Cortex of kidney (tissue), 1 donor: ENCODE results near the gene KCNK7.

ENCODE experiments used
- DNase-seq: peaks from one replicate; lab custom pipeline; 2025; lab: John Stamatoyannopoulos, UW

Gene KCNK7

DNA sequence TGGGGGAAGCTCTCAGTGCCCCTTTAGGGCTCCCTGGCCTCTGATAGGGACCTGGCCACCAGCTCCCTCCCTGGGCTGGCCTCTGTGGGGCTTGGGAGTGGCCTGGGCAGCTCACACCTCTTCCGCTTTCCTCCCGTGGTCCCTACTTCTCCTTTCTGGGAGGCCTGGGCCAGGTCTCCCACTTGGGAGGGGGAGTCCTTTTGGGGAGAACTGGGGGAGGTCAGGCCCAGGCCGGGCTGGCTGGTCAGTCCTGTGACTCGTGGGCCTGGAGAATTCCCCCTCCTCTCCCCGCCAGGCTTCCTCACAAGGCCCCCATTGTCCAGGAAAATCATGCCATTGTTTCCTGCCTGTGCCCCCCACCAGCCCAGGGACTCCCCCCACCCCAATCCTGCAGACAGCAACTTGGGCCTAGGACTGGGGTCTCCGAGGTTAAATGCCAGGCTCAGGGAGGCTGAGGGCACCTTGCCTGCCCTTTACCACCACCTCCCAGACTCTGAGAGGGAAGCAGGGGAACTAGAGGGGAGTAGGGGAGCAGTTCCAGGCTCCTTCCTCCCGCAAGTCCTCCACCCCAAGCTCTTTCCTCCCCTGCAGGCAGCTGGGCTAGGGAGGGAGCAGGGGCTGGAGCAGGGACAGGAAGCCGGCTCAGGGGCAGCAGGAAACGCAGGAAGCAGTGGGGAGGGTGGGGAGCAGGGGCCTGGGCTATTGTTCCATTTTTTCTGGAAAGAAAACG, 15.6 kb upstream of the KCNK7 start:
- DNase-seq = no peak

DNA sequence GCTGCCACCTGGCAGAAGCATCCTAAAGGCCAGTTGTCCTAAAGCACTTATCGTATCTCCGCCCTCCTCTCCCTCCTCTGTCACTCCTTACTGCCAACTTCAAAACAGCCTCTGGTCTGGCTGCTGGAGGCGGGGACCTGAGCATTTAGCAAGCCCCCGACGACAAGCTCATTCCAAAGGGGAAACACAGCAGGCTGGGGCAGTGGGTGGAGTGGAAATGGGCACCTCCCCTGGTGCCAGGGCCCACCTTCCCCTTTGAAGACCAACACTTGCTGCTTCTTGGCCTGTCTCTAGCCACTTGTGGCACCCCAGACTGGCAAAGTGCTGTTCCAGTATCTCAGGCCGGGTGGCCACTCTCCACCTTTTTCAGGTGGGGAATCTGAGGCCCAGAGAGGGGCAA, 14.8 kb upstream of the KCNK7 start:
- DNase-seq = no peak

DNA sequence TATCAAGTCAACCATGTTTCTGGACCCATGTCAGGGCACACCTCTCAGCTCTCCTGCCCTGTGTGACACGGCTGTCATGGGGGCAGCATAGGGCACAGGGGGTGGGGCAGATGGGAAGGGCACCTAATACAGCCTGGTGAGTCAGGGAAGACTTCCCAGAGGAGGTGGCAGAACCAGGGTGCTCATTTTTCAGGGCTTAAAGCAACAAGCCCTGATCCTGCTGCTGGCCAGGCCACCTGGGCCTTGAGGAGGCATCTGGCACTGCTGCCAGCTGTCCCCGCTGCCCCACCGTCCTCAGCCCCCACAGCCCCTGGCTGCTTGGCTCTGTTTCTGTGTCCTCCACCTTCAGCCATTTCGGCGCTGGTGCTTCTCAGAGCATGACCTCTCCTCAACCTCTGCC, 14.1 kb upstream of the KCNK7 start:
- no peak for DNase-seq

DNA sequence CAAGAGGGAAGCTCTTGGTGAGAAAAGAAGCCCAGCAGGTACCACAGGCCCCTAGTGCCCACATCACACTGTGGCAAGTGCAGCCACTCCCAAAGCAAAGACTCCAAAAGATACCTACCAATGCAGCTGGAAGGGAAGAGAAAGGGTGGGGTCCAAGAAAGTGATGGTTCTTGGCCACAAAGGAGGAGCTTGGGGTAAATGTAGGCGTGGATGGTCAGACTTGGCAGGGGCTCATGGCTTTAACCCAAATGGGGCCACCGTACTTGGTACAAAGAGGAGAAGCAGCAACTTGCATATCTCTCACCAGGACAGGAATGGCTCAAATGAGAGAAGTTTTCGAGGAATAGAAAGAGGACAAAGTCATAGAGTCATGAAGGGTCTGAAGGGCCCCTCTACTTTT, 13.6 kb upstream of the KCNK7 start:
- no peak for DNase-seq

DNA sequence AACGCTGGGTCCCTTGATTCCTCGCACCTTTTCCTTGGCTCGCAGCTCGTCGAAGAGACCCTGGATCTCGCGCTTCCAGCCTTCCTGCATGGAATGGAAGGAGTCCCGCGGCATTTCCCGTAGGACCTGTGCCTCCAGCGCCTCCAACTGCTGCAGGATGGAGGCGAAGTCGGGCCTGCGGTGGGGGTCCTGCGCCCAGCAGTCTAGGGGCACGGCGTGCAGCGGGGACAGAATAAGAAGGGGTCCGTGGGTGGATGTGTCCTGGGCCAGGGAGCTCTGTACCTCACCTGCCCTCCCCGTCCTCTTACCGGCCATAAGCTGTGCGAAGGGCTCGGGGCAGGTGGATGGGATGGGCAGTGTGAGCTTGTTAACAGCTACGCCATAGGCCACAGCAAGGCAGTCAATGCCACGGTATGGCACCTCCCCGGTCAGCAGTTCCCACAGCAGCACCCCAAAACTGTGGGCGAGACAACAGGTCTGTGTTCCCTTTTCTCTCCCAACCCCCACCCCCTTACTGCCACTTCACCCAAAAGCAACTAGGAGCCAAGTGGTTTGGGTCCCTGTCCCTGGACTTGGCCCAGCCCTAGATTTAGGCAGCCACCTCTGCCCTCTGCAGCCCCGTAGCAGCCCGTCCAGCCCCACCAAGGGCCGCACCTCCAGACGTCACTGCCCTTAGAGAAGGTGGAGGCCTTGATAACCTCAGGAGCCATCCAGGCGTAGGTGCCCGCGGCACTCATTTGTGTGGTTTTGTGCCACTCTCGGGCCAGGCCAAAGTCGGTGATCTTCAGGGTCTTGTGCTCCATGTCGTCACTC, 12.2 kb upstream of the KCNK7 start:
- no peak for DNase-seq

DNA sequence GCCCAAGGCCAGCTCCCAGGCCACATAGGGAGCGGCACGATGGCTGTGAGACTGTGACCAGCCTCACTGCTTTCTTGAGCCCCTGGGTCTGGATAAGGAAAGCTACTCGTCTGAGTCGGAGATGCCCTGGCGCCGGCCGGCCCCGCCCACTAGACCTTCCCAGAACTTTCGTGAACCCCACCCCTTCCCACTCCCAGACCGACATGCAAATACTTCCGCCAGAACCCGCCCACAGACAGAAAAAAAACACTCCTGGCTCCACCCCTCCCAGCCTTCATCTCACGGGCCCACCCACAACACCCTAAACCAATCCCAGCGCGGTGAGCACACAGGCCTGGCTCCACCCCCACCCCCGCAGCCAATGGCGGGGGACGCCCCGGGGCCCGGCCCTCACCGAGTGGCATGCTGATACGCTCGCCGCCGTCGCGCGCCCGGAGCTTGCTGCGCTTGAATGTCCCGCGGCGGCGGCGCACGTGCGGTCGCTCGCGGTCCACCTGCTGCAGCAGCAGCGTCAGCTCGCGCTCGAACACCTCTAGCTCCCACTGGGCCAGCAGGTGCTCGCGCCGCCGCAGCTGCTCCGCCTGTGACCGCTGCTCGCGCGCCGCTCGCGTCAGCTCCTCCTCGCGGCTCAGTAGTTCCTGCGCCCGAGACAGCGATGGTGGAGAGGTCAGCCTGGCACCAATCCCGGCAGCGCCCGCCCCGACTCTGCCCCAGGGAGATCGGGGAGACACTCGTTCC, 11.4 kb upstream of the KCNK7 start:
- no peak for DNase-seq

DNA sequence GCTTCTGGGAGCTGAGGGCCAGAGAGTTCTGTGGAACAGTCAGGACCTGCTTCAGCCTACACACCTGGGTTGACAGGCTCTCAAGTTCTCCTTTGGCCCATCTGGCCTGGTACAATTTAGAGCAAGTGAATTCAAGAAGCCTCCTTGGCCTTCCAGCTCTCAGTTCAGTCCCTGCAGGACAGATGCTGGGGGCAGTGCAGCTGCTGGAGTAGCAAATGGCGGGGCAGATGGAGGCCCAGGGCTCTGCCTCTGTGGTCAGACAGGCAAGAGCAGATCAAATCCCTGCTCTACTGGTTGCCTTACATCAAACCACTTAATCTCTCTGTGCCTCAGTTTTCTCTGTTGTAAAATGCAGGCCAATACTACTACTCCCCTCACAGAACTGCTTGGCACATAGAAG, 8.7 kb upstream of the KCNK7 start:
- DNase-seq = no peak

DNA sequence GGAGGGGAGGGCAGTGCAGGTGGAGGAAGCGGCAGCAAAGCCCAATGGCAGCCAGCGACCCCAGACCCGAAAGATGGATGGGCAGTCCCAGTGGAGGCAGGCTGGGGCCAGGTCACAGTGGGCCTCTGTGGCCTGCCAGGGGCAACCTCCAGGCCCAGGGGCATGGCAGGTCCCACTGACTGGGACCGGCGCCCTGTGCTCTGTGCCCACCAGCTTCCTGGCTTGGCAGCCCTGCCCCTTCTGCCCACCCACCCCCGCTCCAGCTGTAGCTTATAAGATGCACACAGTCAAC, 4.3 kb upstream of the KCNK7 start:
- no peak for DNase-seq

DNA sequence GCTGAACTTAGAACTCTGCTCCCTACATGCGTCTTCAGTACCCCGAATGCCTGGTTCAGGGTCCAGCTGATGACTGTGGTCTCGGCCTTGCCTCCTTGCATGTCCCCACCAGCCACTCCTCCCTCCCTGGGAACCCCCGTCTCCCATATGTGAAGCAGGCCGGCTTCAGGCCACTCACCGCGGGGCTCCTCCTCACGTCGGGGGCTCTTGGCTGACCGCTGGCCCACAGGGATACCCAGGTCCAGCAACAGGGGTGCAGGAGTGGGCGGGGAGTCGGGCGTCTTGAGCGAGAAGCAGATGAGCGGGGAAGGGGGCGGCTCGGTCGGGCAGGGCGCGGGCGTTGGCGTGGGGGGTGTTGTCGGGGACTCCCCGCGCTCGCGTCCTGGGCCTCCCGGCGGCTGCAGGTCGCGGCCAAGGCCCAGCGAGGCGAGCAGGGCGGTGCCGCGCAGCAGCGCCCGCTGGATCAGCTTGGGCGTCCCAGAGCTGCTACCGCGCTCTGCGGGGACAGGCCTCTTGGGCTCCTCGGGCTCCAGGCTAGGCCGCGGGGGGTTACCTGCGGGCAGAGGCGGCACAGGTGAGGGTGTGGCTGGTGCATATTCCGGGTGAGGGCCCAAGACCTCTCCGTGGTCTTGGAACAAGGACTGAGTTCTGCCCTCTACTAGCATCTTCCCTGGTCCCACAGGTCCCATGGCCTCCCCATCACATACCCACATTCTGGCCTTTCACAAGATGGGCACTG, 3.8 kb upstream of the KCNK7 start:
- DNase-seq = no peak

DNA sequence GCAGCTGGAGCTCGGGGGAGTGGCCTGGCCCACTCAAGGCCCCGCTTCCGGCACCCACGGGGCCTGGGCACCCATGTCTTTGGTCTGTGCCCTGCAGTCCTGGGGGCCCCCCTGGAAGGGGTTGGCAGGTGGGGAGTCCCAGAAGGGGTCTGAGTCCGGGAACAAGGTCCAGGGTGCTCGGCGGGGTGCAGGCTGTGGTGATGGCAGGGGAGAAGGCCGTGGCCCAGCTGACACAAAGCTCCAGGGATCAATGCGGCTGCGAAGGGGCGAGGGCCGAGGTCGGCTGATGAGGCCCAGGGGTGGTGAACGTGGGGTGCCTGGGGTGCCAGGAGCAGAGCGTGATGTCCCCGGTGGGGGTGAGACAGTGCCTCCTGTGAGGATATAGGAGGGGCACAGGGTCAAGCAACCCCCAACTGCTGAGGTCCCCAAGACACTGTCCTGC, 2.7 kb upstream of the KCNK7 start:
- no peak for DNase-seq

DNA sequence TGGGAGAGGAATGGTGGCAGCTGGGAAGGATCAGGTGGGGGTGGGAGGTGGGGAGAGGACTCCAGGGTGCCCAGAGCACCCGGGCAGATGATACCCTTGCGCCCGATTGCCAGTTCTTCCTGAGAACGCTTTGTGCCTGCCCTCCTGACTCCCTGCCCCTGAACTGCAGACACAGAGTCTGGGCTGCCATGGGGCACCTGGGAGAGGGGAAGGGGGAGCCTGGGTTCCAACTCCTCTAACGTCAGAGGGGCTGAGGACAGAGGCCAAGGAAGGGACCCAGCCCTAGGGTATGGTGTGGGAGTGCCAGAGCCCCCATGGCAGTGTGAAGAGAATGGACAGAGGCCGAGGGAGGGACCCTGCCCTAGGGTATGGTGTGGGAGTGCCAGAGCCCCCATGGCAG, 920 bp upstream of the KCNK7 start:
- DNase-seq = no peak

DNA sequence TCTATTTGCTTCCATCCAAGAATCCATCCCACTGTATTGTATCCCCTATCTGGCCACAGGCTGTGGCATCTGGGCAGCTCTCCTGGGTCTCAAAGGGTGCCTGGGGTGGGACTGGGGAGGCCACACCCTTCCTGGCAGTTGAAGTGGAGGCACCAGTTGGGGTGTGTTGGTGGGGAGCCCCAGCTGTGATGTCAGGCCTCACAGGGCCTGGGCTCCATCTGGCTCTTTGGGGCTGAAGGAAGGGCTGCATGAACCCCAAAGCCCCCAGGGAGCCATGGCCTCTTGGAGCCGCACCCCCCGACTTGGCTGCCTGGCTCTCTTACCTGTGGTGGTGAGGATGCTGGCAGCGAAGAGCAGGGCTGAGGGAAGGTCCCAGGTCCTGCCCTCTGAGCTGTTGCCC, 469 bp downstream of the KCNK7 start:
- no peak for DNase-seq

DNA sequence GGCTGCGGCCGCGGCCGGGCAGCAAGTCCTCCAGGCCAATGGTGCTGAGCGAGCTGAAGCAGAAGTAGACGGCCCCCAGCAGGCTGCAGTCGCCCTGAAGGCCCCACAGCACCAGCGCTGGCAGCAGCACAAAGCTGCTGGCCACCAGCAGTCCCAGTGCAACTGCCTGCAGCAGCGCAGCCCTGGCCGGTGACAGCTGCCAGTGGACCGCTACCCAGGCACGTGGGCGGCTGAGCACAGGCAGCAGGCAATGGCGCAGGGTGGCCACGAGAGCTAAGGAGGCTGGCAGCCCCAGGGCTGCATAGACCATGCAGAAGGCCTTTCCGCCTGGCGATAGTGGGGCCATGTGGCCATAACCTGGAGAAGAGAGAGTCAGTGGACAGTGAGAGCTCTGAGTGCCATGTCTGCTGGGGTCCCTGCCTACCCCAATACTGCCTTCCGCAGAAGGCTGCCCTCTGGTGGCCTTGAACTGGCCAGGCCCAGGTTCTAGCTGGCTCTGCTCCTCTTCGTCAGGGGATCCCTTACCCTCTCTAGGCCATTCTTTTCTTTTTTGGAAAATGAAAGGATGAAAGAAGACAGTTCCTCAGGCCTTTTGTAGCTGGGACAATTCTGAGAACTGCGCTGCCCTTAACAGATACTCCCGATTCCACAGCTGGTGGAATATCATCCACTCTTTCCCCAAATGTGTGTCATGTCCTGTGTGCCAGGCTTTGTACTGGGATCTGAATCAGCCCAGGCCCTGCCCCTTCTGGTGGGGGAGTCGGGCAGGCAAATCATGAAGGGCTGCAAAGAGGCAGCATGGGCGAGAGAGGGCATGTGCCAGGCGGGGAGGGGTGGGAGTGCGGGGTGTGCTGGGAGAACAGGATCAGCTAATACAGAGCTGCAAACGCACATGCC, 1.8 kb downstream of the KCNK7 start:
- DNase-seq = no peak

DNA sequence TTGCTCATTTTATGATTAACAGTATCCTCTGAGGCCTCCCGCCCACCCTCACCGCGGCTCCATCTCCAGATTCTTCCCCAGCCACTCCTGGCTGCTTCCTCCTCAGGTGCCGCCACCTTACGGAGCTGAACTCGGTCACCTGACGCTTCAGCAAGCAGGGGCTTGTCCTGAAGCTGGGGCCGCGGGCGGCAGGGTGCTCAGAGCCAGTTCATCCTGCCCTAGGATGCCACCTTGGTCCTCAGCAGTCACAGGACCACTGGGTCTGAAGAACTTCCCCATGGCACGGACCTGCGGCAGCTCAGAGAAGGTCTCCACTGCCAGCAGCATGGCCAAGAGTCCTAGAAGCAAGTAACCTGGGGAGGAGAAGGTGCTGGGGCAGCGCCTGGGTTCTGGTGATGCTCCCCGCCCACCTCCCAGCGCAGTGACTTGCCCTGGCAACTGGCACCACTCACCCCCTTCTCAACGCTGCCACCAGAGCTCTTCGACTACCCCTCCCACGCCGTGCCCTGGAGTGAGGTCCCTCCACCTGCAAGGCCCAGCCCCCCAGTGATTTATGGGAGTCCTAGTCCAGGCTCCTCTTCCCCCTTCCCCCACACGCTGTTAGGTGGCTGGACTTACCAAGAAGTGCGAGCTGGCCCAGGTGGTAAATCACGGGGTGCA, 2.6 kb downstream of the KCNK7 start:
- no peak for DNase-seq

DNA sequence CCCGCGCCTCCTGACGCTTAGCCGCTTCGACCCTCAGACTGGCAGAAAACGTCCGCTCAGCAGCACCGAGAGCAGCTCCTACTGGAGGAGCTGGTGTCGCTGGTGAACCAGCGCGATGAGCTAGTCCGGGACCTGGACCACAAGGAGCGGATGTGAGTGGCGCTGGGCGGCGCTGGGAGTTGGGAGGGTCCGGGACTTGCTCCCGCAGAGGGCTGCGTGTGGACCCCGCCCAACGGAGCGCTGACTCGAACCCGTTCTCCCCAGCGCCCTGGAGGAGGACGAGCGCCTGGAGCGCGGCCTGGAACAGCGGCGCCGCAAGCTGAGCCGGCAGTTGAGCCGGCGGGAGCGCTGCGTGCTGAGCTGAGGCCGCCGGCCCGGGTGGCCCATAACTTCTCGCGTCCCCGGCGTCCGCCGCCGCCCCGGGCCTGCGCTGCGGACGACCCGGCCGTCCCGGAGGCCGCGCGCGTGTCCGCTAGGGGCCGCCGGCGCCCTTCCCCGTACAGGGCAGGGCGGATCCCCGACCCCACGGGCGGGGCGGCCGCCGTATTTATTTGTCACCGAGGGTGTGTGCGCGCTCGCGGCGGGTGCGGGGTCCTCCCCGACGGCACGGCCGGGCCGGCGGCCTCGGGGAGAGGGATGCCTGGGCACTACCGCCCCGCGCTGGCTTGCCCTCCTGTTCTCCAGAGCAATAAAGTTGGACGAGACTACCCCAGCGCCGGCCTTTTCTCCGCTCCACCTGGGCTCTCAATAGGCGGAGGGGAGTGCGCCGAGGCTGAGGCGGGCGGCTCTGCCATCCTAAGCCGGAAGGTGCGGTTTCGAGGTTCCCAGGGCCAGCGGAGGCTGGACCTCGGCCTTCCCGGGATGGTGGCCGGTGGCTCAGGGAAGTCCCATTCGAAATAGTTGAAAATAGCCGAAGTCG, 3.4 kb downstream of the KCNK7 start:
- DNase-seq = no peak

DNA sequence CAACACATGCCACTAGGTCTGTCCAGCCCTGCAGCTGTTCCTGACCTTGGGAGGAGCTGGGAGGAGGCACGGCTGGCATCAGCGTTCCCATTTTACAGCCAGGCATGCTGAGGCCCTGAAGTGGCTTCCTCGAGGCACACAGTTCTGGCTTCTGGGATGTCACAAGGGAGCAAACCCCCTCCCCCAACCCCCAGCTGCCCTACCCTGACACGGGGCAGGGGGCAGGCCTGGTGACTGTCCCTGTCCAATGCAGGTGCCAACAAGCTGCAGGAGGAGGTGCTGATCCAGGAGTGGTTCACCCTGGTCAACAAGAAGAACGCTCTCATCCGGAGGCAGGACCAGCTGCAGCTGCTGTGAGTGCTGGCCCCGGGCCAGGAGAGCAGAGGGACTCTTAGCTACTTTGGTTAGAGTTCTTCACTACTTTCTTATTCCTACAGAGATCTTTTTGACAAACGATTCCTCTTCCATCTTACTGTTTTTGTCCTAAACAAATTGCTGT, 5.3 kb downstream of the KCNK7 start:
- DNase-seq = no peak

DNA sequence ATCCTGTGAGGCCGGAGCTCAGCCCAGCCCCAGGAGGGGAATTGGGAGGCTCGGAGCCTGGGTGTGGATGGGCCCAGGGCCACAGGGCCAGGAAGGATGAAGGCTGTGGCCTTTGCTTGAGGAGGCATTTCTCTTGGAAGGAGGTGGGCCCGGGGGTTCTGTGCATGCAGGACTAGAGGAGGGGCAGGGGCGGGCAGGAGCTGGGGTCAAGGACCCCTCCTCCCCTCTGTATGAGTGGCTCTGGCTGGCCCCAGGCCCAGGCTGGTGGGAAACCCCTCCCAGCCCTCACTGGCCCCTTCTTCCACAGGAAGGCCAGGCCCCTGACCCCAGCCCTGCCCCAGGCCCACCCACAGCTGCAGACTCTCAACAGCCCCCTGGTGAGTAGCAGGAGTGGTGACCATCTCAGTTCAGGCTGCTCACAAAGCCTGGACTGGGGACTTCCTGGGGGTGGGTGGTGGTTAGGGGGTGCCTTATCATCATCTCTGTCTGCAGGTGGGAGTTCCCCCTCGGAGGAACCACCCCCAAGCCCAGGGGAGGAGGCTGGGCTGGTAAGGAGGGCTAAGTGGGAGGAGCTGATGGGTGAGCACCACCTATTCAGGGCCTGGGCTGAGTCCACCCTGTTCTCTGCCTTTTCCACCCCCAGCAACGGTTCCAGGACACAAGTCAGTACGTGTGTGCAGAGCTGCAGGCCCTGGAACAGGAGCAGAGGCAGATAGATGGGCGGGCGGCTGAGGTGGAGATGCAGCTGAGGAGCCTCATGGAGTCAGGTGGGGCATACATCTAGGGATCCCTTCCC, 6.0 kb downstream of the KCNK7 start:
- DNase-seq = no peak

DNA sequence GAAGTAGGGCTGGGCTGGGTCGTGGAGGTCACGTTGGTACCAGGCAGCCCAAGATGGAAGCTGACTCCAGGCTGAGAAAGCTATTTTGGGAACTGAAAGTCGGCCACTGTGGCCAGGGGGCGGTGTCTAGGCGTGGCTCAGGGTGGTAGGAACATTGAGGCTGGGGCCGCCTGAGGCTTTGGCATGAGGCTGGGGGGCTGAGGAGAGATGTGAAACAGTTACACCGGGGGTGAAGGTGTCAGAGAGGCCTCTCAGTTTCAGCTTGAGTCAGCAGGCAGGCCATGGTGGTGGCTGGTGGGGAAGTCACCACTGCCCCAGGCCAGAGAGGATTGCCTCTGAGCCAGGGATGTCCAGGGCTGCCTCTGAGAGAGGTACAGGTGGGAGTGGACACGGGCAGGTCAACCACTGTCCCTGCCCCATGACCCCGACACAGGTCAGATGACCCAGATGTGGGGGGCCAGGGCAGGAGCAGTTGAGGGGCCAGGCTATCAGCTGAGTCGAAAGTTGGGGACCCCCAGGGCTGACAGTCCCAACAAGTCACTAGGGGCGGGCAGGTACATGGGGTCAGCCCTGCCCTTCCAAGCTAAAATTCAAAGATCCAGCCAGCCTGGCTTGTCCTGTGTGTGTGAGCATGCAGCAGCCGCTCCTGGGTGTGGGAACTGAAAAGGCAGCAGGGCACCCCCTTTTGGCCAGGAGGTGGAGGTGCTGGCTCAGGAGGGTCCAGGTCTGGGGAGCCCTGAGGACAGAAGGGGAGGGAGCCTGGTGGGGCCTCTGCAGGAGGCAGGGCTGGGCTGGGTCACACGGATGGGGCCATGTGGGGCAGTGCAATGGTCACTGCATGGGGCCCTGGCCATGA, 7.2 kb downstream of the KCNK7 start:
- no peak for DNase-seq
